M059J (cell line): ENCODE results near the gene KRT33A. TPM values are rescaled to one million over a fixed set of nuclear protein-coding genes. Genes with fewer than 3 reads are reported as not detected.

Experiments used
- DNase-seq: peaks from one replicate; pipeline ENCODE4 v3.0.0-alpha.2; 2012; ENCODE audit warnings: low read depth
- total RNA-seq: library from RNA; depleted of rRNA; stranded (reverse); fragments of >200 nt; shearing (Covaris generic); gene quantifications from 2 replicates; pipeline ENCODE4 v1.2.3, GENCODE V29; 2014; rRNA removed

Gene KRT33A
- total RNA-seq, 1 experiment from 2014 or later = 0.17 TPM

DNA sequence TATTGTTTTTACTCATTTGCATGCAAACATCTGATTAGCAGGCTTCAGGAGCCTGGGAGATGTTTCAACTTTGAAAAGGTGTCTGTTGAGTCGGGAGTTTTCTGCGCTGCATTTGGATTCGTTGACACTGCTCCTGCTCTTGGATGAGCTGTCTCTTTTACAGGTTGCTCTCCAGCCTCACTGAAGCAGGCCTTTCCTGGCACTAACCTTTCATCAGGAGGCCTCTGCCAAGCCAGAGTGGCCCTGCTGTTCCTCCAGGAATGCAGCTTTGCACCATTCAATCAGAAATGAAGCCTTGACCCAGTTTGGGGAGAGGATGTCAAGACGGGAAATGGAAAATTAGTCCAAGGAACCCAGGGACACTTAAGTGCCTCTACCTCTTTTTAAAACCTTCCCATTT lies 47.6 kb downstream of the KRT33A start:
- DNase-seq = no peak

DNA sequence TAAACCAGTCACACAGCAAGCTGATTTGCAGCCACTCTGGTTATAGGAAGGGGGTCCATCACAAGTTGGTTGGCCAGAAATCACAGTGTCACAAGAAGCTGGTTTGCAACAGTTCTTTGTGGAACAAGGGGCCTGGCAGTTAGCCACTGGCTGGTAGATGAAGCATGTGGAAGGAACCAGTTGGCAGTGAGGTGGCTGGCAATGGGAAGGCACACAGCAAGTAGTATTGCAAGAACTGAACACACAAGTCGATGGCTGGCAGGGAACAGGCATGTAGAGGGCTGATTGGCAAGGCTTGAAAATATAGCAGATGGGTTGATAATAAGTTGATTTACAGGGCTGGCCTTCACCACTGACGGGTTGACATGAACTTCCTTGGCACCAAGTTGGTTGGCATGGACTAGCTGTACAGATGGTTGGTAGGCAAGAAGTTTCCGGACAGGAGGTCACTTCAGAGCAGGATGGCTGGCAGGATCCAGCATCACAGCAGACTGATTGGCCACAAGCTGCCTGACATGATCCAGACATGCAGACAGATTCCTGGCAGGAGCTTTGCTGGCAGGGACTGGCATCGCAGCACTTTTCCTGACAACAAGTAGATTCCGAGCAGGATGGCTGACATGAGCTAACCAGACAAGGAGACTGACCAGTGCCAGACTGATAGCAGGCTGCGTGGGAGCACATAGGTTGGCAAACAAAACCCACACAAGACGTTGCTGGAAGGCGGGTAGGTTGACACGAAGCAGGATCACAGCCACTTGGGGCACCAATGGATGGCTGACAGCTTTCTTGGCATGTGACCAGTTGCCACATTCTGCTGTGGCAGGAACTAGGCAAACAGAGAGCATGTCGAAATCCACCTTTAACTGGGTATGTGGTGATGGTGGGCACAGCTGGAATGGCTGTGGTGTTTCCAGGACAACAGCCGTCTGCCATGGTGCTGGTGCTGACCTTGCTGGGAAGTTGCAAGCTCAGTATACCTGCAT lies 48.4 kb downstream of the KRT33A start, which contains the start of gene KRTAP29-1:
Gene KRTAP29-1, minus strand, starts transcription at position 936 of the 986 bp plus-strand sequence. Its CDS starts 0 bp downstream, at position 936.
- no peak for DNase-seq

DNA sequence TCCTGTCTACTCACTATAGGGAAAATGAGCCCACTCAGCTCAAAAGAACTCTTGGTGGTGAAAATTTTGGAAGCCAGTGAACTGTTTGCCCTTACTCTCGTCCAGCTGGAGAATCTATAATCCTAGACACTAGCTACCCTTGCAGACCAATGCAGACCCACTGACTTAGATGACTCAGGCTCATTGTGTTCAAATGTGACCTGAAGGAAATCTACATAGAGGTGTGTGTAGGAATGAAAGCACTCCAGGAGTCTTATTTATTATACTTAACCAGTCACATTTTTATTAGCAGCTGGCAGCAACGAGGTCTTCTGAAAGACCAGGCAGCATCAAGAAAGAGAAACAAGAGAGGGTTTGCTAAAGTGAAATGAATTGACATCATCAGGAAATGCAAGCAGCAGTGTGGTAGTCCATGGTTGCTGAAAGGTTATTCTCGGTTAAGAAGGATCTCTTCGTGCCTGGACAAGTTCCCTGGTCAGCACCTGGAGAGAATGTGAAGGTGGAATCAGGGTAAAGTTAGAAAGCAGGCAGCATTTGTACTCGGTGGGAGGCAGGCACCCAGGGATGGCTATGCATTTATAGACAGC lies 49.3 kb downstream of the KRT33A start:
- DNase-seq = peak; percentile 64

DNA sequence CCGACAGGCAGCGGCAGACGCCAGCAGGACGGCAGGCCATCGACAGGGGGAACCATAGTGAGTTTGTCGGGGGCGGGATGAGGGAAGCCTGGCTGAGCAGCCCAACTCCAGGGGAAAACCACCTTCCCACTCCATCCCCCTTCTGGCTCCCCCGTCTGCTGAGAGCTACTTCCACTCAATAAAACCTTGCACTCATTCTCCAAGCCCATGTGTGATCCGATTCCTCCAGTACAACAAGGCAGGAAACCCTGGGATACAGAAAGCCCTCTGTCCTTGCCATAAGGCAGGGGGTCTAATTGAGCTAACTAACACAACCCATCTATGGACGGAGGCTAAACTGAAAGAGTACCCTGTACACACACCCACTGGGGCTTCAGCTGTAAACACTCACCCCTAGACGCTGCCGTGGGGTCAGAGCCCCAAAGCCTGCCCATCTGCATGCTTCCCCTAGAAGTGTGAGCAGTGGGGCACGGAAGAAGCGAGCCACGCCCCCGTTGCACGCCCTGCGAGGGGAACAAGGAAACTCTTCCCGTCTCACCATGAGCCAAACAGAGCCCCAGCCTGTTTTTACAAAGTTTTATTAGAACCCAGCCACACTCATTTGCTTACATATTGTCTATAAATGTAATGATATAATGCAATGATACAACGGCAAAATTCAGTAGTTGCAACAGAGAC lies 52.0 kb downstream of the KRT33A start:
- DNase-seq = no peak

DNA sequence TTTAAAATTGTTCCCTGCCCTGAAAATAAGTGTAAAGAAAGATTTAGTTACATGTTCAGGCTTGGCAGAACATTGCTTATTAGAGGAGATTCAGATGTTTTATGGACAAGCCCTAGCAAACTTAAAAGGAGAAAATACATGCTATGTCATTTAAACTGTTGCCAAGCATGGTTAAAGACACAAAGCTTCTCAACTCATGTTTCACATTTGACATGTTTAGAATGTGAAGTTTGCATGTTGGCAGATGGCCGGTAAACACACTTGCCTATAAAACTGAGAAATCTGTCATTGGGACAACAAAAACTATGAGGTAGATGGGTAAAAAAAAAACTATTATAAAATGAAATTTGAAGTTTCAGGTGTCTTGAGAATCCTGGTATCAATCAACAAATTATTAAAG lies 53.8 kb downstream of the KRT33A start:
- no peak for DNase-seq

Other genes starting within 250 kb of the KRT33A start
- gene KRTAP4-16, start 248.6 kb downstream of the KRT33A start, total RNA-seq = not detected in 2 replicates
- not detected in 2 replicates for gene KRTAP4-9, start 245.4 kb downstream of the KRT33A start, total RNA-seq
- gene KRTAP4-11, start 232.5 kb downstream of the KRT33A start, total RNA-seq = not detected in 2 replicates
- gene KRTAP4-12, start 226.6 kb downstream of the KRT33A start, total RNA-seq = not detected in 2 replicates
- not detected in 2 replicates for gene KRTAP4-6, start 210.3 kb downstream of the KRT33A start, total RNA-seq
- gene KRTAP4-5, start 201.0 kb downstream of the KRT33A start, total RNA-seq = not detected in 2 replicates
- not detected in 2 replicates for gene KRTAP4-4, start 190.1 kb downstream of the KRT33A start, total RNA-seq
- gene KRTAP4-3, start 182.6 kb downstream of the KRT33A start, total RNA-seq = not detected in 2 replicates
- not detected in 2 replicates for gene KRTAP4-2, start 172.6 kb downstream of the KRT33A start, total RNA-seq
- not detected in 2 replicates for gene KRTAP4-1, start 165.9 kb downstream of the KRT33A start, total RNA-seq
- gene KRTAP9-1, start 160.9 kb downstream of the KRT33A start, total RNA-seq = not detected in 2 replicates
- gene KRTAP9-2, start 124.2 kb downstream of the KRT33A start, total RNA-seq = not detected in 2 replicates
- gene KRTAP9-3, start 118.4 kb downstream of the KRT33A start, total RNA-seq = not detected in 2 replicates
- gene KRTAP9-8, start 112.8 kb downstream of the KRT33A start, total RNA-seq = not detected in 2 replicates
- not detected in 2 replicates for gene KRTAP9-4, start 101.1 kb downstream of the KRT33A start, total RNA-seq
- gene KRTAP9-9, start 95.4 kb downstream of the KRT33A start, total RNA-seq = not detected in 2 replicates
- gene KRTAP9-6, start 85.5 kb downstream of the KRT33A start, total RNA-seq = not detected in 2 replicates
- not detected in 2 replicates for gene KRTAP9-7, start 75.1 kb downstream of the KRT33A start, total RNA-seq
- gene KRTAP29-1, start 48.0 kb downstream of the KRT33A start, total RNA-seq = not detected in 2 replicates
- gene KRTAP16-1, start 41.5 kb downstream of the KRT33A start, total RNA-seq = not detected in 2 replicates
- gene KRTAP17-1, start 35.1 kb downstream of the KRT33A start, total RNA-seq = not detected in 2 replicates
- 1.3 TPM in 1 of 2 replicates, not detected in the other for gene KRT33B, start 19.0 kb upstream of the KRT33A start, total RNA-seq
- 6.7 and 7.6 TPM in 2 replicates for gene KRT34, start 31.5 kb upstream of the KRT33A start, total RNA-seq
- gene KRT31, start 46.8 kb upstream of the KRT33A start, total RNA-seq = not detected in 2 replicates
- not detected in 2 replicates for gene KRT37, start 73.8 kb upstream of the KRT33A start, total RNA-seq
- gene KRT38, start 90.2 kb upstream of the KRT33A start, total RNA-seq = not detected in 2 replicates
- gene KRT32, start 116.6 kb upstream of the KRT33A start, total RNA-seq = 0.05 TPM in 1 of 2 replicates, not detected in the other
- gene KRT35, start 130.3 kb upstream of the KRT33A start, total RNA-seq = not detected in 2 replicates
- 0.07 TPM in 1 of 2 replicates, not detected in the other for gene KRT36, start 139.1 kb upstream of the KRT33A start, total RNA-seq
- gene KRT13, start 154.8 kb upstream of the KRT33A start, total RNA-seq = 0.34 TPM in 1 of 2 replicates, not detected in the other
- gene KRT15, start 168.1 kb upstream of the KRT33A start, total RNA-seq = 6.3 and 10.2 TPM in 2 replicates
- 0.69 and 1.6 TPM in 2 replicates for gene KRT19, start 177.5 kb upstream of the KRT33A start, total RNA-seq
- gene KRT9, start 221.2 kb upstream of the KRT33A start, total RNA-seq = not detected in 2 replicates
- gene KRT14, start 236.1 kb upstream of the KRT33A start, total RNA-seq = 0.27 TPM in 1 of 2 replicates, not detected in the other